HG03469 (cell line): ENCODE data around the gene GPR4.
"Not testable (repeated sequence)": the region's sequence is repeated elsewhere in the genome, so short reads cannot be mapped to it uniquely, and the experiment has no call there.

Source experiments
- ATAC-seq: cut with Tn5 transposase; IDR thresholded peaks from one replicate; pipeline ENCODE4 v1.9.1; 2021; ENCODE audit warnings: mild to moderate bottlenecking, moderate library complexity, moderate number of reproducible peaks; ENCODE audit not compliant: unreplicated experiment

Gene GPR4

DNA sequence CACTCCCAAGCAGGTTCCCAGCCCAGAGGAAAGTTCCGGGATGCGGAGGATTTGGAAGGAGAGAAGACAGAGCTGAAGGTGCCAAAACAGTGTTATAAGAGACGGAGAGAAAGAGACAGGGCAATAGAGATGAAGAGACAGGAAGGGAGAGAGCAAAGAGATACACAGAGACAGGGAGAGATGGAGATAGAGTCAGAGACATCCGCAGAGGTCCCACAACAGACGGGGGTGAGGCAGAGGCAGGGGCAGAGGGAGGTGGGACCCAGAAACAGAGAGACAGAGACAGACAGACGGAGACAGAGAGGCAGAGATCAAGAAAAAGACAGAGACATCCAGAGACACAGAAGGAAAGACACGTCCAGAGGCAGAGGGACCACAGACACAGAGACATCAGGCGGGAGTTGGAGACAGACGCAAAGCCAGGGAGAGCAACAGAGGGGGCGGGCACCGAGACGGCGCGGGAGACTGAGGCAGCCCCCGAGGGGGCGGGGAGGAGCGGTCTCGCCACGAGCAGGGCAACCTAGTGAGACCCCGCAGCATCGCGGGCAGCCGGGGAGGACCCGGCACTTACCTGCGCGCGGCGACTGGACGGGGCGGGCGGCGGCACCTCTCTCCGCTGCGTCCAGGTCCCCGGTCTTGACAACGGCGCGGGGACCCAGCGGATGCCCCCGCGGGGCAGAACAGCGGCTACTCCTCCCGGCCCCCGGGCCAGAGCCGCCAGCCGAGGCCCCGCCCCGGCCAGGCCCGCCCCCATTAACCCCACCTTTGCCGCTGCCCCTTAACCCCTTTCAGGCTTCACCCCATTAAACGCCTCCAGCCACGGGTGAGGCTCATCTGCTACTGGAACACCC lies at the start of gene GPR4:
TSS of gene GPR4 (minus strand) at position 689 of the 851 bp plus-strand sequence. CDS start 10,346 bp downstream, outside the sequence.
- no peak for ATAC-seq

DNA sequence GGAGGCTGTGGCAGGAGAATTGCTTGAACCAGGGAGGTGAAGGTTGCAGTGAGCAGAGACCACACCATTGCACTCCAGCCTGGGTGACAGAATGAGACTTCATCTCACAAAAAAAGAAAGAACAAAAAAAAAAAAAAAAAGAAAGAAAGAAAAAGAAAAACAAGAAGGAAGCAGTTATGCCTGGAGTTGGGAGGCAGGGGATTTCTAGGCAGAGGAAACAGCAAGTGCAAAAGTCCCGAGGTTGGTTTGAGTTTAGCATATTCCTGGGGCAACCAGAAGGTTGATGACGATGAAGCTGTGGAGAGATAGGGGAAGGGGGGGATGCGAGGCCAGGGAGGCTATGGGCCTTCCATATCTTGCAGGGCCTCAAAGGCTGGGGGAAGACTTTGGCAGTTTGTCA lies 48.7 kb upstream of the GPR4 start:
- no peak for ATAC-seq

DNA sequence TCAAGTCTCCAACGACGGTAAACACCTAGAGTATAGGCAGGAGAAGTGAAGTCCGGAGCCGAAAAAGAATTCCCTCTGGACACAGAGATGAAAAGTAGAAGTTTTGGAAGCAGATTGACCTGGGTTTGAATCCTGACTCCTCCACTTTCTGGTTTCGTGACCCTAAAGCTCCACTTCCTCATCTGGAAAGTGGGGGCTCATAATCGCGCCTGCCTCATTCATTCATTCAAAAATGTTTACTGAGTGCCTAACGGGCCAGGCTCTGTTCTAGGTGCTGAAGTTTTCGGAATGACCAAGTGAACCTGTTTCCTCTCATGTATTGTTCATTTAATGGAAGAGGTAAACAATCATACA lies 44.3 kb upstream of the GPR4 start:
- ATAC-seq: no peak

DNA sequence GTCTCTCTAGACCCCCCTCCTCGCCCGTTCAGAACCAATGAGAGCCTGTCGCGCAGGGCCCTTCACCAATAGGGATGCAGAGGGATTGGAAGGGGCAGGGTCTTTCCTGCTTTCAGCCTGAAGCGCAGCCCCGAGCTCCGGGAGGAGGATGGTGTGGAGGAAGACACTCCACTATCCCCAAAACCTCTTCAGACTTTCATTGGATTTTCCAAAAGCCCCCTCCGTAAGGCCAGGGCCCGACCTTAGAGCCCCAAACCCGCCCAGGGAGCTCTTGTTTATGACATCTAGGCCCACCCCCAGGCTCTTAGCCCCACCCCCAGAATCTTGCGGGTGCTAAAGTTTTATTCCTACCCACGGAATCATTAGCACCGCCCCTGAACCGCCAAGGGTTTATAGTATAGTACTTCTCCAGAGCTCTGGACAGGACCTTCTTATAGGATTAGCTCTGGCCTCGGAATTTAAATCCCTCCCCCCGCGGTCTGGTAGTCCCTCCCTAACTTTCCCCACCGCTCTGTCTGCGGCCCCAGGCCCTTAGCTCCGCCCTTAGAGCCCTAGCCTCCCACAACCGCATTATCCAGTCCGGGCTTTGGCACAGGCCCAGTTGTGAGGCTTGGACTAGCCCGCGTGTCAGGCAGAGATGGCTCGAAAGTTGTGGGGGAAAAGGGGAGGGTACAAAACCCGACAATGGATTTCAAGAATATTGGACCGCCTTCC lies 43.8 kb upstream of the GPR4 start:
- ATAC-seq: no peak

DNA sequence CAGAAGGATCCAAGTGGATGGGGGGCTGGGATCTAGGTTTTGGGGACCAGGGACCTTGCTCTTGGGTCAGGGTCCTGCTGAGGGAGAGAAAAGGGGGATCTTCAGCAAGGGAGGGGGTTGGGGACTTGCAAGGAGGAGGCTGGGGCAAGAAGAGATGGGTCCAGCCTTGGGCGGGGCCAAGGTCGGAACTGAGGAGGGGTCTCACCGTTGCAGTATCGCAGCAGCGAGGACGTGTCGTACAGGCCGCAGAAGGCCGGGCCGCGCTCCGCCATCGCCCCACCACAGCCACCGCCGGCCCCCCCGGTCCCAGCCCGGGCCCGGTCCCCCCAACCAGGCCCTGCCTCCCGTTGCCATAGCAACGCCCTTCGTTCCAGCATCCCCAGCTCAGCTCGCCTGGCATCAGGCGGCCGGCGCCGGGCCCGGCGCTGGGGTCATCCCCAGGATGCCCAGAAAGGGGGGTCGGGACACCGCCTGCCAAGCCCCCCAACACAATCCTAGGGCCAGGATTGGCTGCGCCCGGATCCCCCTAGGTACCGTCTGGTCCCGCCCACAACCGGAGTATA lies 43.1 kb upstream of the GPR4 start:
- no peak for ATAC-seq

DNA sequence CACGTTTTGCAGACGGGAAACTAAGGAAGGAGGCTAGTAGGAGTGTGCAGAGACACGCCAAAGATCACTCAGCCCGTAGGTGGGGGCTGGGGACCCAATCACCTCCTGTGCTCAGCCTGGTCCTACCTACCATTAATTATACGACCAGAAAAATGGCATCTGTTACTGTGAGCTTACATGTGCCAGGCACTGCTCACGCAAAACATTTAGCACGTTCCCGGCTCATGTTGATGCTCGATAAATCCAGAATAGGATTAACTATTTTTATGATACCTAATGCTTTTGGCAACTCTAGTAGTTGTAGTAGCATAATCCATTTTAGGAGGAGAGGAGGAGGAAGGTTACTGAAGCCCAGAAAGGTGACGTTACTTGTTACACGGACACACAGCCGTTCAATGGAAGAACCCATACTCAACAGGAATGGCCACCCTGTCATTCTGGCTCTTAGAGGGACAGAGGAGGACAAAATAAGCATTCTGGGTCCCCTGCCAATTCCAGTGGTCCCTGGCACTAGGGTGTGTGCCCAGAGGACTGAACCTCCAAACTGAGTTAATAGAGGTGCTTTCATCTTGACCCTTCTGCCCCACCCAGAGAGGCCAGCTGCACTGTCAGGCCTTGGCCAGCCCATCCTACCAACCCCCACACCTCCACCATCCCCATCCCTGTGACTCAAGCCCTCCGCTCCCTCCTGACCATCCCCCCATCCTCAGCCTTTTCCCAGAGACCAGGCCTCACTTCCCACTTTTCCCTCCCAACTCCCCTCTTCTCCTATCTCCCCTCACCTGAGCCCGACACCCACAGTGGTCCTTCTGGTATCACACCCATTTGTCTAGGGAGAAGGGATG lies 42.1 kb upstream of the GPR4 start:
- ATAC-seq: no peak

DNA sequence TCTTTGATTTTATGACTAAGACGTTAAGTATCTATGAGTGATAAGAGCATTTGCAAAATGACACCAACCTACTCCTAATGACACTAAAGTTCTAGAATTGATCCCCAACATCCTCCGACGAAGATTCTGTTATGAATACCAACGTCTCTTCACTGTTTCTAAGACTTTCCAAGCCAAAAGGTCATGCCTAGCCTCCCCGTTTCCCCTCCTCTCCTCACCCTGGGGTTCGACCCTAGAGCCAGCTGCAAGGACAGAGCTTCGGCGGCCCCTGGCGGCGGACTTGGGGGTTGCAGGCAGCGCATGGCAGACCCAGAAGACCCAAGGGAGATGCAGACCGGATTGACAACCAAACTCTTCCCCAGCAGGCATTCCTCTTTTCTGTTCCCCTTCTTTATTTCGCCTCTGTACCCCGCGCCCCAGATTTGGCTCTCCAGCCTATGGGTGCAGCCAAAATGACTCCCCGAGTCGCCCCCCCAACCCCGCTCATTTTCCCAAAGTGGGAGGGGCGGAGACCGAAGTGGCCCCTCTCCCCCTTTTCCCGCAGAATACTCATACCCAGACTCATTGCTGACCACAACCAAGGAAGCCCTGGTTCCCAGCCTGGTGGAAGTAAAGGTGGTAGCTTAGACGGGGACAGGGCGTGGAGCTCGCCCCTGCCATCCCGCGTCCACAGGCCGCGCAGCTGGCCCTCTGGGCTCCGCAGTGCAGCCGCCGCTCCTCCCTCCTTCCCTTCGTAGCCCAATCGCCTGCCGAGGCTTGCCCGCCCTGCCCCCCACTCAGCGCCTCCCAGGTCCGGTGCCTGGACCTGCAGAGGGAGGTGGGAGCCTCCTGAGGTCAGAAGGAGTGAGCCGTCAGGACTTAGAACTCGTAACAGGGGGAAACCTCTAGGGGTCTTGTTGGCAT lies 41.3 kb upstream of the GPR4 start:
- ATAC-seq: peak; percentile 26

DNA sequence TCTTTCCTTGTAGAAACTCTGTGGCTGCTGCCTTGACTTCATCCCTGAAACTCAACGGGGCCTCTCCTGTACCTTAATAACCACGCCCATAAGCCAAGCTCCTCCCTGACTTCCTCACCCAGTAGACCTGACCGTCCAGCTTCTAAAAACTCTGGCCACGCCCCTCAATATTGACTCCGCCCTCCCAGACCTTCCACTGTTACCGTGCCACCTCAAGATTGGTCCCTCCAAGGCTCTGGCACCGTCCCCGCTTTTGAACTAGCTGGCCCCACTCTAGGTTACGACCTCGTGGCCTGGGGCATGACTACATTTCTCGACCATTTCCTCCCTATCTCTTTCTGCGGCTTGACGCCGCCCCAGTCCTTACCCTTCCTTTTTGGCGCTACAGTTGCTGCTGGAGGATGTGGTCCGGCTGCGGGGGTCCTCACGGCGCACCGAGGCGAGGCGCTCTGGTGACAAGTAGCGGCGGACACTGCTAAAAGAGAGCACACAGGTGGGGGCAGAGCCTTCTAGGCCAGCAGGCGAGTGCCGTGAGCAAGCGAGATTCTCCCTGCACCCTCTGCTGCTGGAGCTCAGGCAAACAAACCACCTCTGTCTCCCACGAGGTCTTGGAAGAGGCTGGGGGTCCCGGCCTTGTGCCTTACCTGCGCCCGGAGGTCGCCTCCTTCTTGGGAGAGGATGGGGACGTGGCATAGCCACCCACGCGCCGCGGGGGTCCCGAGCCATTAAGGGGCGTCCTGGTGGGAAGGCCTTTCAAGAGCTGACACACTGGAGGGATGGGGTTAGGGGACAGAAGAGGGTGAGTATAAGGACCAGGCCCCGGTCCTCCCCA lies 39.5 kb upstream of the GPR4 start:
- no peak for ATAC-seq

DNA sequence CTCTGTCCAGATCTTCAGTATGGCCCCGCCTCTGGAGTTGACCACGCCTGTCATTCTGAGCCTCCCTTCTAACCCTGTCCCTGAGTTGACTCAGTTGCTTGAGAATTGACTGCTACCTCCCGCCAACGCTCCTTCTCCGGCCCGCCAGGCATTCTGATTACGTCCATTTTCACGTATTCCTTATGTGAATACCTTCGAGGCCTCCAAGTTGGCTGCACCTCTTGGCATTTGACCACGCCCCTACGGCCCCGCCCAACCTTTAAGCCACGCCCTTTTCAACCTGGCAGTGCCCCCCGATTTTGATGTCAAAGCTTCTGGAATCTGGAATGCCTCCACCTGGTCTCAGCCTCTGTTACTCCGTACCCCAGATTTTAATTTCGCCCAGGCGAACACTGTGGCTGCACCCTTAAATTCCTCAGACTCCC lies 38.8 kb upstream of the GPR4 start:
- ATAC-seq: no peak

DNA sequence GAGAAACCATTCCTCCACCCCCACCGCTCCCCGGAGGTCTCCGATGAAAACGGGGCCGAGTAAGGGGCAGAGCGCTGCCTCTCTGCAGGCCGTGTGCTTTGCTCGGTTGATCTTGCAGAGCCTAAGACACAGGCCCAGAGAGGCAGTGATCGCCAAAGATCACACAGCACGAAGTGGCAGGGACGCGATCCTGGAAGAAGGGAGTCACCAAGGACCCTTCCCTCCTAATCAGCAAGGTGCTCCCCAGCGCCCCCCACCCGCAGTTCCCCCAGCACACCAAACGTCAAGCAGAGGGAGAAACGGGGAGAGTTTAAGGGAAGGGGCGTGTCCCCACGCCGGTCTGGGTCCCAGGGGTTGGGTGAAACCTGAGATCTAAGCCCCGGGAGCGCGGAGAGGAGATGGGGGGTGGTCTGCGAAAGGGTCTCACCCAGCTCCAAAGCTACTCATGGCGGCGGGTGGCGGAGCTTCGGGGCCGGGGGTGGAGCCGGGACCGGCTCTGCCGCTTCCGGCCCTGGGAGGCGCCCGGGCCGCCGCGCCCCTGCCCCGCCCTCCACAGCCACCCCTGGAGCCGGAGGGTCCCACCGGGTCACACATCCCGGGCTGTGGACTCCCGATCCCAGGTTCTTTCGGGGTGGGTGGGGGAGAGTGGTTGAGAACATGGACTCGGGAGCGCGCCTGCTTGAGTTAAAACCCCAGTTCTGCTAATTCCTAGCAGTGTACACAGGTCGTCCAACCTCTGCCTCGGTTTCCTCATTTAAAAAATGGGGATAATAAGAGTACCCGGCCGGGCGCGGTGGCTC lies 37.1 kb upstream of the GPR4 start, which contains the start of gene EML2:
TSS of gene EML2 (minus strand) at position 468 of the 800 bp plus-strand sequence. CDS start at position 447, 21 bp downstream.
- no peak for ATAC-seq

DNA sequence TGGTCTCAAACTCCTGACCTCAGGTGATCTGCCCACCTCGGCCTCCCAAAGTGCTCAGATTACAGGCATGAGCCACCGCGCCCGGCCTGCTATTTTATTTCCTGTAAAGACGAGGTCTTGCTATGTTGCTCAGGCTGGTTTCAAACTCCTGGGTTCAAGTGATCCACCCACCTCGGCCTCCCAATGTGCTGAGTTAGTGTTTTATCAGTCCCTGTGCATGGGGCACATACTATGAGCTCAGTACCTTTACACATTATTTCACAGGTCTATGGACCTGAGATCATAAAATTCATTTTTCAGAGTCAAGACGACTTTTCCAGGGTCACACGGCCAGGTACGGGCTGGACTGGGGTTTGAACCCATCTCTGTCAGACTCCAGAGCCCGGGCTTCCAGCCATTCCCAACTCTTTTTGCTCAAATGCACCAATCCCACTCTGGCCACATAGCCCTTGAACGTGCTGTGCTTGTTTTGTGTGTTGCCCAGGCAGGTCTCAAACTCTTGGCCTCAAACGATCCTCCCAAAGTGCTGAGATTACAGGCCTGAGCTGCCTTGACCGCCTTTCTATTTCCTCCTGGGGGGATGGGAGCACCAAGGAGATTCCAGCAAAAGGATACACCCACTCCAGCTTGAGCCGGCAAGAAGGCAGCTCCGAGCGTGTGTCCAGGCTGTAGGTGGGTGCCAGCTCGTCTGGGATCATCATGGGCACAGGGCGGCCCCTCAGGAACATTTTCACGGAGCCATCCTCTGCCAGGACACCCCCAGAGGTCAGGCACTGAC lies 36.1 kb upstream of the GPR4 start:
- ATAC-seq: no peak

DNA sequence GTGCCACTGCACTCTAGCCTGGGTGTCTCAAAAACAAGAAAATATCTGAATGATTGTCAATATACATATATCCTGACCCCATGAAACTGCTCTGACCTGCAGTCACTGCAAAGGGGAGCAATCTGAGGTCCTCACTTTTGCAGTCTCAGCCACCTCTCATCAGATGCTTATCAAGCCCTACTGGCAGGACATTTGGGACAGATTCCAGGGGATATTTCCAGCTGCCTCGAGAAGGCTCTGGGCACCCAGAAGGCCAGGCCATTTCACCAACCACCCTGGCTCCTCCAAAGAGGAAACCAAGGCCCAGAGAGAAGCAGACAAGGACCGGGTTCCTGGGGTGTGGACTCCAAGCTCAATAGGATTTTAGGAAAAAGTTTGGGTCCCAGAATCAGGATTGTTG lies 34.9 kb upstream of the GPR4 start:
- ATAC-seq: no peak

DNA sequence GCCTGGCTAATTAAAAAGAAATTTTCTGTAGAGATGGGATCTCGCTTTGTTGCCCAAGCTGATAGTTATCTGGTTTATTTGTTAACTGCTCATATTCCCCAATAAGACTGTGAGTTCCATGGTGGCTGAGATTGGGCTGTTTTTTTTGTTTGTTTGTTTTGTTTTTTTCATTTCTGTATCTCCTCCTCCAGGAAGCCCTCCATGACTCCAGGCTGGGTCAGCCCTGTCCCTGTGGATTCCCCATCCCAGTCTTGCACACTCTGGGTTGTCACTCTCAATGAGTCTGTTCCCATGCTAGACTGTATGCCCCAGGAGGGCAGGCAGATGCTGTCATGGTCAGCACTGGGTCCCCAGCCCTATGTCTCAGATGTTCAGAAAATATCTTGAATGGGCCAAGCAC lies 34.3 kb upstream of the GPR4 start:
- ATAC-seq: no peak

DNA sequence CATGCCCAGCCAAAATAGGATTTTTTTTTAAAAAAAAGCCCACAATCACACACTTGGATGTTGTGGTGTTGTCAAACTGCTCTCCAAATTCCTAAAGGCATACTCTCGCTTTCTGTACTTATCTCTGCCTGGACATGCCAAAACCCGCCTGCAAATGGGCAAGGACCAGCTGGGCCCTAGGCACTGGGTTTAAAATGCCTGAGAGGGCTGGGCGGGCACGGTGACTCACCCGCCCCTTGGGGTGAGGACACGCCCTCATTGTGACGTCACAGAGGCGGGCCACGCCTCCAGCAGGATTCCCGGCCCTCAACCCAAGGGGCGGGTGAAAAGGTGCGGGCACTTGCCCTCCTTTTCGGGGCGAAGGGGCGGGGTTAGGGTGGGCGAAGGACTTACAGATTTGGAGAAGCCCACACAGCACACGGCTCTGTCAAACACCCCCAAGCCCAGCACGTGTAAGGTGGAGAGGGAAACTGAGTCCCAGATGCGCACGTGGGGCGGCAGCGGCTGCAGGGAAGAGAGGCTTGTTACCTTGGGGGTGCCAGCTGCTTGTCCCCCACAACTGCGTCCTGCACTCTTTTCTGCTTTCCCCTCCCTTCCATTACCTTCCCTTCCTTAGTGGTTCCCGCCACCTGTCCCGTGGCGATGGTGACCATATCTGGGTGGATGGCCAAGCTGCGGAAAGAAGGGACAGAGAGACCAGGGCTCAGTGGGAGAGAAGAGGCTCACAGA lies 30.6 kb upstream of the GPR4 start:
- no peak for ATAC-seq

DNA sequence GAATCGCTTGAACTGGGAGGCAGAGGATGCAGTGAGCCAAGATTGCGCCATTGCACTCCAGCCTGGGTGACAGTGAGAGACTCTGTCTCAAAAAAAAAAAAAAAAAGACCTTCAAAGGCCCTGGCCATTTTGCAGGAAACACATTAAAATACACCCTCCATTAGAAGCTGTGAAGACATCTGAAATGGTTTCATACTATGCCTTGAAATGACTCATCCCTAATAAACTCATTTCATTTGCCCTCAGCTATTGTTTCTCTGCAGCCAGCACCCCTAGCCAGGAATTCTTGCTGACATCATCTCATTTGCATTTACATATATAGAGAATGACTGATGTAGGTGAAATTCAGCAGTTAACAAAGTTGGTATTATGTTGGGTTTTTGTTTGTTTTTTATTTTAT lies 28.5 kb upstream of the GPR4 start:
- ATAC-seq: no peak

DNA sequence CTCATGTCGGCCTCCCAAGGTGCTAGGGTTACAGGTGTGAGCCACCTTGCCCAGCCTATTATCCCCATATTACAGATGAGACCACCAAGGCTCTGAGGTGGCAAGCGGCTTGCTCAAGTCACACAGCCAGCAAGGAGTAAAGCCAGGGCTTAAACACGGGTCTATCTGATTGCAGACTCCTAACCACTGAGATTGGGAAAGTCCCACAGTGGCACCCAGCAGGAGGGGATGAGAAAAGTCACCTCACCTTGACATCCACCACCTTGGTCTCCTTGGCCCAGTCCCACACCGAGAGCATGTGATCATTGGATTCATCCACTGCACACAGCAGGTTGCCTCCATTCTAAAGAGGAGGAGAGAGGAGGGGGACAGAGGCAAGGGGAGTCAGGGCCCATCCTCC lies 27.7 kb upstream of the GPR4 start:
- ATAC-seq: no peak

DNA sequence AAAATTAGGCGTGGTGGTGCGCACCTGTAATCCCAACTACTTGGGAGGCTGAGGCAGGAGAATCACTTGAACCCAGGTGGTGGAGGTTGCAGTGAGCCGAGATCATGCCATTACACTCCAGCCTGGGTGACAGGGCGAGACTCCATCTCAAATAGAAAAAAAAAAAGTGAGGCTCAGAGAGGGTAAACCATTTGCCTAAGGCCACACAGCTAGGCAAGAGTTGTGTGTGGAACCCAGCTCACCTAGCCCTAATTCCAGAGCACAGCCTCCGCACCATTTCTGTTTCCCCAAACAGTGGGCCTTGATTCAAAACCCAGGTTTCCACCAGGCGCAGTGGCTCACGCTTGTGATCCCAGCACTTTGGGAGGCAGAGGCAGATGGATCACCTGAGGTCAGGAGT lies 26.2 kb upstream of the GPR4 start:
- not testable (repeated sequence) for ATAC-seq
